ENCODE measurements around the gene STXBP5L. TPM values are rescaled to one million over a fixed set of nuclear protein-coding genes. Genes with fewer than 3 reads are reported as not detected.
A peak's percentile ranks its signal among the peaks of the same experiment; 100 is the strongest.

The STXBP5L gene
- total and polyA plus RNA-seq, 2 donors from 2014 or later = not detected

GRCh38 chr3:120985242-120985641 lies 77.2 kb downstream of the STXBP5L start:
- Histone ChIP-seq H3K4me1 (ENCODE audit: control insufficient read depth in 2 of 3, insufficient read depth in 2 of 3, low read depth in 1 of 3, low read length in 3 of 3) (no peaks in the 10 kb centered on the region), H3K9me3 (ENCODE audit: control insufficient read depth in 2 of 3, insufficient read depth in 1 of 3, low read length in 3 of 3) (peaks cover 0 to 10% (median 3%) of the 10 kb centered on the region in 3 donors), H3K27ac (ENCODE audit: low read depth in 2 of 2, low read length in 2 of 2) (no peak overlapping the region), H3K4me3 (ENCODE audit: low read length in 3 of 3) (no peak overlapping the region), H3K36me3 (ENCODE audit: control insufficient read depth in 2 of 3, insufficient read depth in 3 of 3, low read length in 3 of 3) (no peaks in the 10 kb centered on the region), H3K9ac (ENCODE audit: low read length in 3 of 3) (no peak overlapping the region), H3K27me3 (ENCODE audit: control insufficient read depth, insufficient read depth, low read length) (no peaks in the 10 kb centered on the region)
- intact Hi-C loops (cut with DNase I) = no loop called here
- DNase-seq = no peak
- no peak for FAIRE-seq
- no peak for TF ChIP-seq CTCF (IDR thresholded peaks at IDR 0.05; ENCODE audit: borderline replicate concordance, extremely low read depth, insufficient read depth)

- Histone ChIP-seq H3K36me3 (ENCODE audit: control insufficient read depth in 2 of 3, insufficient read depth in 3 of 3, low read length in 3 of 3) (no peaks in the 10 kb centered on the region), H3K9me3 (ENCODE audit: control insufficient read depth in 2 of 3, insufficient read depth in 1 of 3, low read length in 3 of 3) (peaks cover 0 to 6% (median 3%) of the 10 kb centered on the region in 3 donors), H3K9ac (ENCODE audit: low read length in 3 of 3) (no peak overlapping the region), H3K27me3 (ENCODE audit: control insufficient read depth, insufficient read depth, low read length) (no peaks in the 10 kb centered on the region), H3K4me3 (ENCODE audit: low read length in 3 of 3) (no peak overlapping the region), H3K27ac (ENCODE audit: low read depth in 2 of 2, low read length in 2 of 2) (no peak overlapping the region), H3K4me1 (ENCODE audit: control insufficient read depth in 2 of 3, insufficient read depth in 2 of 3, low read depth in 1 of 3, low read length in 3 of 3) (no peaks in the 10 kb centered on the region)
- FAIRE-seq = no peak
- DNase-seq = no peak
- TF ChIP-seq CTCF (IDR thresholded peaks at IDR 0.05; ENCODE audit: borderline replicate concordance, extremely low read depth, insufficient read depth) = no peak
- intact Hi-C loops (cut with DNase I) = no loop called here
Observed at GRCh38 chr3:120988994-120989393, 81.0 kb downstream of the STXBP5L start.

GRCh38 chr3:121018917-121019321 lies 110.9 kb downstream of the STXBP5L start:
- FAIRE-seq (no peak), DNase-seq (peak in 1 of 5 donors; percentile 45)
- H3K27ac ChIP-seq (ENCODE audit: low read depth in 2 of 2, low read length in 2 of 2) = no peak overlapping the region
- no peak for TF ChIP-seq CTCF (IDR thresholded peaks at IDR 0.05; ENCODE audit: borderline replicate concordance, extremely low read depth, insufficient read depth)
- no peak overlapping the region for H3K9ac ChIP-seq (ENCODE audit: low read length in 3 of 3)
- no peaks in the 10 kb centered on the region for H3K9me3 ChIP-seq (ENCODE audit: control insufficient read depth in 2 of 3, insufficient read depth in 1 of 3, low read length in 3 of 3)
- no peaks in the 10 kb centered on the region for H3K4me1 ChIP-seq (ENCODE audit: control insufficient read depth in 2 of 3, insufficient read depth in 2 of 3, low read depth in 1 of 3, low read length in 3 of 3)
- no peak overlapping the region for H3K4me3 ChIP-seq (ENCODE audit: low read length in 3 of 3)
- intact Hi-C loops (cut with DNase I) = no loop called here
- no peaks in the 10 kb centered on the region for H3K27me3 ChIP-seq (ENCODE audit: control insufficient read depth, insufficient read depth, low read length)
- no peaks in the 10 kb centered on the region for H3K36me3 ChIP-seq (ENCODE audit: control insufficient read depth in 2 of 3, insufficient read depth in 3 of 3, low read length in 3 of 3)

- no peaks in the 10 kb centered on the region for H3K27me3 ChIP-seq (ENCODE audit: control insufficient read depth, insufficient read depth, low read length)
- no peak for TF ChIP-seq CTCF (IDR thresholded peaks at IDR 0.05; ENCODE audit: borderline replicate concordance, extremely low read depth, insufficient read depth)
- peak in 1 of 5 donors; percentile 8 for DNase-seq
- H3K27ac ChIP-seq (ENCODE audit: low read depth in 2 of 2, low read length in 2 of 2) = no peak overlapping the region
- H3K36me3 ChIP-seq (ENCODE audit: control insufficient read depth in 2 of 3, insufficient read depth in 3 of 3, low read length in 3 of 3) = no peaks in the 10 kb centered on the region
- no peaks in the 10 kb centered on the region for H3K9me3 ChIP-seq (ENCODE audit: control insufficient read depth in 2 of 3, insufficient read depth in 1 of 3, low read length in 3 of 3)
- FAIRE-seq = no peak
- no peaks in the 10 kb centered on the region for H3K4me1 ChIP-seq (ENCODE audit: control insufficient read depth in 2 of 3, insufficient read depth in 2 of 3, low read depth in 1 of 3, low read length in 3 of 3)
- H3K9ac ChIP-seq (ENCODE audit: low read length in 3 of 3) = no peak overlapping the region
- intact Hi-C loops (cut with DNase I) = no loop called here
- H3K4me3 ChIP-seq (ENCODE audit: low read length in 3 of 3) = no peak overlapping the region
Observed at GRCh38 chr3:121063628-121064027, 155.6 kb downstream of the STXBP5L start.
